Measurements from ENCODE around the gene LRRC18.

The LRRC18 gene

GRCh38 chr10:48907730-48908129, 31.9 kb downstream of the LRRC18 start:
- TF ChIP-seq, protein P1, sequence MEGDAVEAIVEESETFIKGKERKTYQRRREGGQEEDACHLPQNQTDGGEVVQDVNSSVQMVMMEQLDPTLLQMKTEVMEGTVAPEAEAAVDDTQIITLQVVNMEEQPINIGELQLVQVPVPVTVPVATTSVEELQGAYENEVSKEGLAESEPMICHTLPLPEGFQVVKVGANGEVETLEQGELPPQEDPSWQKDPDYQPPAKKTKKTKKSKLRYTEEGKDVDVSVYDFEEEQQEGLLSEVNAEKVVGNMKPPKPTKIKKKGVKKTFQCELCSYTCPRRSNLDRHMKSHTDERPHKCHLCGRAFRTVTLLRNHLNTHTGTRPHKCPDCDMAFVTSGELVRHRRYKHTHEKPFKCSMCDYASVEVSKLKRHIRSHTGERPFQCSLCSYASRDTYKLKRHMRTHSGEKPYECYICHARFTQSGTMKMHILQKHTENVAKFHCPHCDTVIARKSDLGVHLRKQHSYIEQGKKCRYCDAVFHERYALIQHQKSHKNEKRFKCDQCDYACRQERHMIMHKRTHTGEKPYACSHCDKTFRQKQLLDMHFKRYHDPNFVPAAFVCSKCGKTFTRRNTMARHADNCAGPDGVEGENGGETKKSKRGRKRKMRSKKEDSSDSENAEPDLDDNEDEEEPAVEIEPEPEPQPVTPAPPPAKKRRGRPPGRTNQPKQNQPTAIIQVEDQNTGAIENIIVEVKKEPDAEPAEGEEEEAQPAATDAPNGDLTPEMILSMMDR (IDR thresholded peaks at IDR 0.05; ENCODE audit: low read depth, low read length) = no peak
- H3K4me3 ChIP-seq (ENCODE audit: low read depth, low read length) = no peak overlapping the region

- no peak overlapping the region for H3K4me3 ChIP-seq (ENCODE audit: low read depth, low read length)
- TF ChIP-seq, protein P1 (IDR thresholded peaks at IDR 0.05; ENCODE audit: low read depth, low read length) = no peak
These were observed 32.8 kb downstream of the LRRC18 start for GRCh38 chr10:48906841-48907240.

DNA sequence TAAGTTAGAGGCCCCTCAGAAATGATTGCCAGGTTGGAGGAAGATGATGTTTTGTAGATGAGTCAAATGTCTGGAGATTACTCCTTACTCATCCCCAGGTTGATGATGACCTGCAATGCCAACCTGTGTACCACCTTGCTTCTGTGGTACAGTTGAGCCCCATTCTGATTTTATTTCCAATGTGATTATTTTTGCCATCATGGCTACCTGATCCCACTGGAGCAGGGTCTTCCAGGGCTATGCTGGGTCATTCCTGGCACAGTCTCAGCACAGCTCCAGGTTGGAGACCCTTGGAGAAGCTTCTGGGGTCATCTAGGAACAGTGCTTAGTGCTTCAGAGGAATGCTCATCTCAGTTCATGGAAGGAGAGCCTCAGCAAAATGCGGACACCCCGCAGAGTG, 34.3 kb downstream of the LRRC18 start:
- TF ChIP-seq, protein P1 (IDR thresholded peaks at IDR 0.05; ENCODE audit: low read depth, low read length) = no peak

GRCh38 chr10:48904861-48905260, 34.8 kb downstream of the LRRC18 start:
- H3K4me3 ChIP-seq (ENCODE audit: low read depth, low read length) = no peak overlapping the region
- TF ChIP-seq, protein P1 (IDR thresholded peaks at IDR 0.05; ENCODE audit: low read depth, low read length) = no peak

More for the DNA sequence above, 34.3 kb downstream of the LRRC18 start:
- no peak overlapping the region for H3K4me3 ChIP-seq (ENCODE audit: low read depth, low read length)

DNA sequence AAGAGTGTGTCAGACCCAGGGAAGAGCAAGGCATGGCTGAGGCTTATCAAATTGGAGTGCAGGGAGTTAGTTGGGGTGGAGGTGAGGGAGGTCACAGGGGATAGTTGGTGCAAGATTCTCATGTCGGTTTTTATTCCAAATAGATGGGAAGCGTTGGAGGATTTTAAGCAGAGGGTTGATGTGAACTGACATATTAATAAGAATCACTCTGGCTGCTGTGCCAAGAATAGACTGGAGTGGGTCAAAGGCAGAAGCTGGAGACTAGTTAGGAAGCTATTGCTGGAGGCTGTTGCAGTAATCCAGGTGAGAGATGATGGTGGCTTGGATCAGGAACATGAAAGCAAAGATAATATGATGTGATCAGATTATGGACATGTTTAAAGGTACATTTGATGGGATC, 36.5 kb downstream of the LRRC18 start:
- no peak overlapping the region for H3K4me3 ChIP-seq (ENCODE audit: low read depth, low read length)

GRCh38 chr10:48902096-48902495, 37.5 kb downstream of the LRRC18 start:
- no peak overlapping the region for H3K4me3 ChIP-seq (ENCODE audit: low read depth, low read length)
- TF ChIP-seq, protein P1 (IDR thresholded peaks at IDR 0.05; ENCODE audit: low read depth, low read length) = no peak

More for the DNA sequence above, 36.5 kb downstream of the LRRC18 start:
- TF ChIP-seq, protein P1 (IDR thresholded peaks at IDR 0.05; ENCODE audit: low read depth, low read length) = no peak

- TF ChIP-seq, protein P1 (IDR thresholded peaks at IDR 0.05; ENCODE audit: low read depth, low read length) = no peak
- H3K4me3 ChIP-seq (ENCODE audit: low read depth, low read length) = no peak overlapping the region
These were observed 38.3 kb downstream of the LRRC18 start for GRCh38 chr10:48901319-48901718.
